ENCODE results near the gene EXOC6B.

Gene EXOC6B

GRCh38 chr2:72261076-72261475 lies 564.8 kb downstream of the EXOC6B start:
- DNase-seq: no peak

GRCh38 chr2:72255540-72255939 lies 570.3 kb downstream of the EXOC6B start:
- DNase-seq: no peak

- no peak for DNase-seq
Observed at GRCh38 chr2:72254831-72255451, 570.9 kb downstream of the EXOC6B start.

GRCh38 chr2:72238311-72238710 lies 587.5 kb downstream of the EXOC6B start:
- no peak for DNase-seq

GRCh38 chr2:72237549-72237948 lies 588.3 kb downstream of the EXOC6B start:
- DNase-seq: no peak

GRCh38 chr2:72236445-72237067 lies 589.3 kb downstream of the EXOC6B start:
- DNase-seq: no peak

GRCh38 chr2:72235497-72236415 lies 590.1 kb downstream of the EXOC6B start:
- DNase-seq: no peak

- no peak for DNase-seq
Observed at GRCh38 chr2:72233211-72233610, 592.6 kb downstream of the EXOC6B start.

GRCh38 chr2:72222829-72223564 lies 602.8 kb downstream of the EXOC6B start:
- no peak for DNase-seq

GRCh38 chr2:72220170-72220569 lies 605.7 kb downstream of the EXOC6B start:
- DNase-seq: no peak

GRCh38 chr2:72214429-72215143 lies 611.2 kb downstream of the EXOC6B start:
- DNase-seq: no peak

- no peak for DNase-seq
Observed at GRCh38 chr2:72212486-72212855, 613.4 kb downstream of the EXOC6B start.

- DNase-seq: no peak
Observed at GRCh38 chr2:72211777-72212485, 613.9 kb downstream of the EXOC6B start.

- no peak for DNase-seq
Observed at GRCh38 chr2:72211350-72211749, 614.5 kb downstream of the EXOC6B start.

GRCh38 chr2:72210470-72210869 lies 615.4 kb downstream of the EXOC6B start:
- no peak for DNase-seq

- DNase-seq: no peak
Observed at GRCh38 chr2:72208225-72208624, 617.6 kb downstream of the EXOC6B start.

- no peak for DNase-seq
Observed at GRCh38 chr2:72207334-72207733, 618.5 kb downstream of the EXOC6B start.

- DNase-seq: no peak
Observed at GRCh38 chr2:72205504-72205881, 620.3 kb downstream of the EXOC6B start.

- no peak for DNase-seq
Observed at GRCh38 chr2:72204786-72205503, 620.9 kb downstream of the EXOC6B start.

GRCh38 chr2:72204156-72204785 lies 621.6 kb downstream of the EXOC6B start:
- DNase-seq: no peak

Measured in stimulated activated naive CD4-positive, alpha-beta T cell treated with Interleukin-2 at 50 U/mL for 16 hours (primary cell).